ENCODE results near the gene DNAJC18. TPM values are rescaled to one million over a fixed set of nuclear protein-coding genes. Genes with fewer than 3 reads are reported as not detected.

Gene DNAJC18
- total RNA-seq, 4 donors from 2014 or later = 8.3 to 15.4 (median 13.4) TPM

DNA sequence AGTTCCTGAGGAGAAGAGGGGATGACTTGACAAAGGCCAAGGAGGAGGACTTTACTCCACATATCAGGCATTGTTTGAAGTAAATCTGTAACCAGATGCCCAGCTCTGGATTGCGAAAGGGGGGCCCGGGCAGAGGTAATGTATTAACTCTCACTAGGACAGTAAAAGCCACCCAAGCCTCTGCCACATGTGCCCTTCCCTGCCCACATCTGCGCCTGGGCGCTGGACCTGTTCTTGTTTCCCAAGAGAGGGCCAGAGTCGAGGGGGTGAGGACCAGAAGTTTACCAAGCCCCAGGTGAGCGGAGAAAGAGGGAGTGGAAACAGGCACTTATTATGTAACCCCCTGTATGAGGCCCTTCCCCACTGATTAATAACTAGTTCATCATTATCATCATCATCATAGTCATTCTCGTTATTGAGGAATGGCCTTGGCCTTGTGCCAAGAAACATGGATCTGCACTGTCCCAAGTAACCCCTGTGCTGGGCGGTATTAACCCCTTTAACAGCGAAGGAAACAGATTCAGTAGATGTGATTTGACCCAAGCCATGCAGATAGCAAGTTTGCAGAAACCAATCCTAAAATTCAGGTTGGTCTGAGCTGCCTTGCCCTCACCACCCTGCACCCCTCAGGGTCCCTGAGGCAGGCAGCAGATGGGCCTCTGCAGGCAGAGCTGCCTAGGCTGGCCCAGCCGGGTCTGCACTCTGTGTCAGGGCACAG, 55.9 kb downstream of the DNAJC18 start, which contains the start of gene SLC23A1:
SLC23A1 (minus strand) TSS at position 23 of the 718 bp plus-strand sequence. CDS start 44 bp downstream, outside the sequence.
- TF ChIP-seq POLR2AphosphoS5 (IDR thresholded peaks at IDR 0.05) (no peak), EP300 (IDR thresholded peaks at IDR 0.05) (no peak), POLR2A (IDR thresholded peaks at IDR 0.05; ENCODE audit: low read depth) (no peak)
- TF ChIP-seq, protein P1, sequence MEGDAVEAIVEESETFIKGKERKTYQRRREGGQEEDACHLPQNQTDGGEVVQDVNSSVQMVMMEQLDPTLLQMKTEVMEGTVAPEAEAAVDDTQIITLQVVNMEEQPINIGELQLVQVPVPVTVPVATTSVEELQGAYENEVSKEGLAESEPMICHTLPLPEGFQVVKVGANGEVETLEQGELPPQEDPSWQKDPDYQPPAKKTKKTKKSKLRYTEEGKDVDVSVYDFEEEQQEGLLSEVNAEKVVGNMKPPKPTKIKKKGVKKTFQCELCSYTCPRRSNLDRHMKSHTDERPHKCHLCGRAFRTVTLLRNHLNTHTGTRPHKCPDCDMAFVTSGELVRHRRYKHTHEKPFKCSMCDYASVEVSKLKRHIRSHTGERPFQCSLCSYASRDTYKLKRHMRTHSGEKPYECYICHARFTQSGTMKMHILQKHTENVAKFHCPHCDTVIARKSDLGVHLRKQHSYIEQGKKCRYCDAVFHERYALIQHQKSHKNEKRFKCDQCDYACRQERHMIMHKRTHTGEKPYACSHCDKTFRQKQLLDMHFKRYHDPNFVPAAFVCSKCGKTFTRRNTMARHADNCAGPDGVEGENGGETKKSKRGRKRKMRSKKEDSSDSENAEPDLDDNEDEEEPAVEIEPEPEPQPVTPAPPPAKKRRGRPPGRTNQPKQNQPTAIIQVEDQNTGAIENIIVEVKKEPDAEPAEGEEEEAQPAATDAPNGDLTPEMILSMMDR (IDR thresholded peaks at IDR 0.05) = no peak

DNA sequence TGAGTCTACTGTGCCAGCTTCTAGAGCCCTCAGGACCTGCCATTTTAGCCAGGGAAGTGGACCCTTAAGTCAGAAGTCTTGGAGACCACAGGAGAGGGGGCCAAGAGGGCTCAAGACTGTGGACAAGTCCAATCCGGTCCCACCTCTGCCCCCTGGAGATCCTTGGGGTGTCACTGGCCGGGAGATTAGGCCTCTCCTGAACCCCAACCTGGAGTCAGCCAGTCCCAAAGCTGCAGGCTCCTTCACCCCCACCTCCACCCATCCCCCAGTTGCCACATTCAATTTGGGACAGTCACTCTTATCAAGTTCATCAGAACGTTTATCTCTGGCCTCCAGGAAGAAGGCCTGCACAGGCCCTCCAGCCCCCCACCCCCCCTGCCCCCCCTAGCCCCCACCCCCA, 56.5 kb downstream of the DNAJC18 start:
- Histone ChIP-seq H3K9me3 (no peaks in the 10 kb centered on the region), H3K27ac (replicated peaks in 1 of 4) (no peak overlapping the region), H3K27me3 (no peaks in the 10 kb centered on the region), H3K4me3 (no peak overlapping the region), H3K36me3 (peaks cover 0 to 3% (median 0%) of the 10 kb centered on the region in 4 donors), H3K4me1 (peaks cover 1 to 19% (median 8%) of the 10 kb centered on the region in 4 donors)
- TF ChIP-seq, protein P1 (IDR thresholded peaks at IDR 0.05) = no peak
- TF ChIP-seq POLR2AphosphoS5 (IDR thresholded peaks at IDR 0.05) (no peak), EP300 (IDR thresholded peaks at IDR 0.05) (no peak), POLR2A (IDR thresholded peaks at IDR 0.05; ENCODE audit: low read depth) (no peak)
- DNase-seq (ENCODE audit: extremely low spot score) = no peak
- intact Hi-C loops (cut with DNase I) = no loop called here
- 48% methylated on average over 2 of the region's 3 CpGs for WGBS

More for the DNA sequence above, 55.9 kb downstream of the DNAJC18 start, which contains the start of gene SLC23A1:
- no peak for DNase-seq (ENCODE audit: extremely low spot score)
- intact Hi-C loops (cut with DNase I) = no loop called here
- Histone ChIP-seq H3K27me3 (no peaks in the 10 kb centered on the region), H3K4me3 (no peak within 1 kb of the TSS), H3K36me3 (no peaks in the 10 kb centered on the region), H3K9me3 (no peaks in the 10 kb centered on the region), H3K4me1 (peaks cover 7 to 21% (median 14%) of the 10 kb centered on the region in 4 donors), H3K27ac (replicated peaks in 1 of 4) (peak within 1 kb of the TSS in 1 of 4 donors; percentile 16)
- 73% methylated on average over 10 of the region's 10 CpGs for WGBS

DNA sequence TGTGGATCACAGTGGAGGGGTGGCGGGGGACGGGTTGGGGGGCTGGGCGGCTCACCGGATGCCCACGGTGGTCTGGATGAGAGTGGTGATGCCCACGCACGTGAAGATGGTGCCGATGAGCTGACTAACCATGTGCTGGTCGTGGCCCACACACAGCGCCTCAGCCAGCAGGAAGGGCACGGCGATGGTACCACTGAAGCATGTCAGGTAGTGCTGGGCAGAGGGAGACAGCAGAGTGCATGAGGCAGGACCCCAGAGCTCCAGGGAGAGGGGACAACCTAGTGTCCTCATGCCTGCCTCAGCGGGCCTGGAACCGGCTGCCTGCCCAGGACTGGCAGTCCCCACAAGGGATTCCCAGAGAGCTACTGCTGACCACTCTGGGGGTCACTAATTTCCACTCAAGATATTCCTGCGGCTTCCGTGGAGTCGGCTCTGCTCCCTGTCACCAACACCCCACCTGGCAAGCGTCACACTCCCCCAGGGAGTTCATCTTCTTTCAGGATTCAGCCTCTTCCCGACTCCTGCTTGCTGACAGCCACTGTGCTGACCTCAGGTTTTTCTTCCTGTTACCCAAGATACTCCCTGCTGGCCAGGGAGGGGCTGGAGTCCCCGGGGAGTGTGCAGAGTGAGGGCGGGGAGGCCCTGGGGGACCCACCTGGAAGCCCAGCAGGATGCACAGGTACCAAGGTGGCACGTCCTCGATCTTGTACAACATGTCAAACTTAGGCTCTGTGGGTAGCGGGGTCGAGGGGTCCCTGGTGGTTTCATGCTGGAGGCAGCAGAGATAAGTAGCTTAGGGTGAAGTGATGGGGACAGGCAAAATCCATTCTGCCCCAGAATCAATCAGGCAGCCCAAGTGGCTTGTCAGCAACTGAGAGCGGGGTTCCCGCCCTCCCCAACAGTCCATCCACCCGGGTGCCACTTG, 57.2 kb downstream of the DNAJC18 start:
- Histone ChIP-seq H3K9me3 (no peaks in the 10 kb centered on the region), H3K36me3 (peaks cover 0 to 4% (median 0%) of the 10 kb centered on the region in 4 donors), H3K4me1 (peaks cover 0 to 15% (median 7%) of the 10 kb centered on the region in 4 donors), H3K4me3 (no peak overlapping the region), H3K27ac (replicated peaks in 1 of 4) (no peak overlapping the region), H3K27me3 (no peaks in the 10 kb centered on the region)
- TF ChIP-seq POLR2A (IDR thresholded peaks at IDR 0.05; ENCODE audit: low read depth) = no peak
- TF ChIP-seq, protein P1 (IDR thresholded peaks at IDR 0.05) = no peak
- TF ChIP-seq EP300 (IDR thresholded peaks at IDR 0.05) = no peak
- no peak for TF ChIP-seq POLR2AphosphoS5 (IDR thresholded peaks at IDR 0.05)
- 87% methylated on average over 24 of the region's 28 CpGs for WGBS
- no peak for DNase-seq (ENCODE audit: extremely low spot score)
- intact Hi-C loops (cut with DNase I) = no loop called here

DNA sequence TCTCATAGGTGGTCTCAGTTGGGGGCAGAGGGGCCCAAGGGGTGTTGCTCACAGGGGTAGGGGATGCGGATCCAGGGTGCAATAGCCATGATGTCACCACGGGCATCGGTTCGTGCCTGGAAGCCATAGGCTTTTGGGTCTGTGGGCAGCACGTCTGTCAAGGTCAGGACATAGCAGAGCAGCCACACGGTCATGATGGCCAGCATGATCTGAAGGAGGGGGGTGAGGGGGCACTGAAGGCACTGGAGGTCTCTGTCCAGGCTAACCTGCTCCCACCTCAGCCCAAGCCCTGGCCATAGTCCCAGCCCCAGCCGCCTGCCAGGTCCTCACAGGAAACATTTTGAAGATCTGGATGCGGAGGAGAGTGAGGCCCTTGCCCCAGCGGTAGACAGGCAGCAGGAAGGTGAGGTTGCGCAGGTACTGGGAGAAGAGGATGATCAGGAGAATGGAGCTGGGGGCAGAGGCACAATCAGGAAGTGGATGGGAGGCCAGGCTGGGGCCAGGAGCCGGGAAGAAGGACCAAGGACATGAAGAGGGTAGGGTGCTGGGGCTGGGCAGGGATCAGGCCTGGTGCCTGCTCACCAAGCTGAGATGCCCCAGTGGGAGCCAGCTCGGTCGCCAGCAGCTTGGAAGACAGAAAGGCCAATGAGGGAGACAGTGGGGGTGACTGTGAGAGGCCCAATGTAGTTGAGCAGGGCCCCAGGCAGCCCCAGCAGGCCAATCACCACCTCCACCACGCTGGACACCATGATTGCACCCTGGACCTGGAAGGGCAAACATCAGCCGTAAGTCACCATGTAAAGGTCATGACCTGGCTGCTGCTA, 59.5 kb downstream of the DNAJC18 start:
- Histone ChIP-seq H3K27me3 (no peaks in the 10 kb centered on the region), H3K27ac (replicated peaks in 1 of 4) (no peak overlapping the region), H3K36me3 (peaks cover 0 to 9% (median 0%) of the 10 kb centered on the region in 4 donors), H3K4me3 (no peak overlapping the region), H3K9me3 (no peaks in the 10 kb centered on the region), H3K4me1 (peaks cover 0 to 17% (median 5%) of the 10 kb centered on the region in 4 donors)
- intact Hi-C loops (cut with DNase I) = no loop called here
- no peak for TF ChIP-seq POLR2AphosphoS5 (IDR thresholded peaks at IDR 0.05)
- no peak for TF ChIP-seq EP300 (IDR thresholded peaks at IDR 0.05)
- TF ChIP-seq POLR2A (IDR thresholded peaks at IDR 0.05; ENCODE audit: low read depth) = no peak
- TF ChIP-seq, protein P1 (IDR thresholded peaks at IDR 0.05) = no peak
- no peak for DNase-seq (ENCODE audit: extremely low spot score)
- 95% methylated on average over 13 of the region's 15 CpGs for WGBS

All from esophagus muscularis mucosa (tissue), 4 donors.